ENCODE results near the gene ZNF474.

Gene ZNF474

DNA sequence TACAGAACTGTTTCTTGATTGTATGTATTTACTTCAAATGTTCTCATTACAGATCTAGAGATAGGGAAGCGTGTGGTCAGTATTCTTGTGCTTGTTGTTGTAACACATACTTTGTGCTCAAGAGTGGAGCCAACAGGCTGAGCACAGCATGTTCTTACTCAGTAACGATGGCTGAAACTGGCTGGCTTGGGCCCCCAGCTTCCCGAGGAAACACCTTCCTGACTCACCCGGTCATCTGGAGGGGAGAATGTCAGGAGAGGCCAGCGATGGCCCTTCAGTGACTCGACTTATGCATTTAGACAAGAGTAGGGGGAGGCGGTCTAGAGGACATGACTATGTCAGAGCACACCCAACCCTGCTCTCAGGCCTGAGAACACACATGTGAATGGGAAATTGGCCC is 25.6 kb downstream of the ZNF474 start:
- no peak for DNase-seq

GRCh38 chr5:122155546-122155945 is 26.2 kb downstream of the ZNF474 start:
- no peak for DNase-seq

DNA sequence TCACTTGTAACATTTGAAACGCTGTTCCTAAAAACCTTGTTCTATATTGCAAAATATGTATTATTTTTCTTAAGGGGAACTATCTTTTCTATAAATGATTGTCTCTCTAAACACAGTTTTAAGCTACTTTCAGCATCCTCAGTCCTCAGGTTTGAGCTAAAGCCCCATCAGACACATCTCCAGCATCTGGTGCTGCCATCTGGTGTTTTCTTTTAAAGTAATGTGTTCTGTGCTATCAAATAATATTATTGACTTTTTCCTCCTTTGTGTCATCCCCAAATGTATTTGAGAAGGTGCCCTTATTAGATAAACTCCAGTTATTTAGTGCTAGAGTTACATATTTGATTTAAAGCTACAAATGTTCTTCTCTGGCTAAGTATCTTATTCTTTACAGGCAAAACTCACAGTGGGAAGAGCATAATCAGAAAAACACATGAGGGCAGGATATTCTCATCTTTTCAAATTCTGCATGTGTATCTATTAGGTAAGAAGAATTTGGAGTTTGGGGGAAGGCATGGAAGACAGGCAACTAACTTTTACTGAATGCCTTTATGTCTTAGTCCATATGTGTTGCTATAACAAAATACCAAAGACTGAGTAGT is 27.5 kb downstream of the ZNF474 start:
- no peak for DNase-seq

- no peak for DNase-seq
Measured at GRCh38 chr5:122162100-122162638, 32.8 kb downstream of the ZNF474 start.

DNA sequence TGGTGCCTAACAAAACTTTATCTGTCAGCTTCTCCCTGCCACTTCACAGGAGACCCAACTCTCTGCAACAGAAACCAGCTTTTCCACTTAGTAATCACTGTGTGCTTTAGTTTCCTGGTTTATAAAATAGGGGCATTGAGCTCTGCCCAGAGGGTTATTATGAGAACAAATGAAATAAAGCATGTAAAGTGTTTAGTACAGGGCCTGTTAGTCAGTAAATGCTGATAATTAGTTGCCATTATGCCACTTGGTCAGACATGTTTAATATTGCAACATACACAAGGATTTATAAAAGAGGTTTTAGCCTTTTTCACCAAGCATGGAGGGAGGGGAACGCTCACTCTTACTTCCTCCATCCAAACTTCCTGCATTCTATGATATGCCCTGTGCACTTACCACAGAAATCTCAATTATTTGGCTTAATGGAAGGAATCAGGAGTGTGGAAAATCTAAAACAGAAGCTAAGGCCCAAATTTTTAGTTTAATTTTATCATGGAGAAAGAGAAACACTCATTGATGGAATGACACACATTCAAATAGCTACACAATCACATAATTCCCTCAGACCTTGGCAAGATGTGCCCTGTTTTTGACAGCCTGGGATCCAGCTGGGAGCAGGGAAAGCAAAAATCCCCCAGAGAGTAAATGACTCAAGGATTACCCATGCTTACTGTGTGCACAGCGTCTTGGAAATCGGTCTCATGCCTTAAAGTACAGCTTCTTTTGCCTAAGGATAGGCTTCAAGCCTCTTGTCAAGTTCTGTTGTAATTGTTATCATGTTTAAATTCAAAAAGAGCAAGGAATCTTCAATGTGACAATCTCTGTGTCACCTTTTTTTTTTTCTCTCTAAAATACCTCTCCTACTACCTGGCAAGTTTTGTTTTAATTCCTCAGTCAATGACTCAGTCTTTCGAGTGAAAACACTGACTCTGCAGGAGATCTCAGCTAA is 34.0 kb downstream of the ZNF474 start:
- DNase-seq = no peak

DNA sequence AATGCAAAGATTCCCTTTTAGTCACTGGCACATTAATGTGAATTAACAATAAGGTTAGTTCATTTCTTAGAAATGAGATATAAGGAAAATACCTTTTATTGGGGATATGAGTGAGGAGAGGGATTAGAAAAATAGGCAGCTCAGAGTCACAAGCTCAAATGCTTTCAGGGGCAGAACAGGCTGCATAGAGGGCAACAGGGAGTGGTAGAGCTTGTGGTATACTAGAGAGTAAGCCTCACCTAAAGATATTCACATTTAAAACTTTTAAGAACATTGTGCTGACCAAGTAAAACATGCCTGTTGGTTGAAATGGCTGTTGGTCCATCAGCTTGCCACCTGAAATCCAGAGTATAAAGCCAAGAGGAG is 34.7 kb downstream of the ZNF474 start:
- DNase-seq = no peak

DNA sequence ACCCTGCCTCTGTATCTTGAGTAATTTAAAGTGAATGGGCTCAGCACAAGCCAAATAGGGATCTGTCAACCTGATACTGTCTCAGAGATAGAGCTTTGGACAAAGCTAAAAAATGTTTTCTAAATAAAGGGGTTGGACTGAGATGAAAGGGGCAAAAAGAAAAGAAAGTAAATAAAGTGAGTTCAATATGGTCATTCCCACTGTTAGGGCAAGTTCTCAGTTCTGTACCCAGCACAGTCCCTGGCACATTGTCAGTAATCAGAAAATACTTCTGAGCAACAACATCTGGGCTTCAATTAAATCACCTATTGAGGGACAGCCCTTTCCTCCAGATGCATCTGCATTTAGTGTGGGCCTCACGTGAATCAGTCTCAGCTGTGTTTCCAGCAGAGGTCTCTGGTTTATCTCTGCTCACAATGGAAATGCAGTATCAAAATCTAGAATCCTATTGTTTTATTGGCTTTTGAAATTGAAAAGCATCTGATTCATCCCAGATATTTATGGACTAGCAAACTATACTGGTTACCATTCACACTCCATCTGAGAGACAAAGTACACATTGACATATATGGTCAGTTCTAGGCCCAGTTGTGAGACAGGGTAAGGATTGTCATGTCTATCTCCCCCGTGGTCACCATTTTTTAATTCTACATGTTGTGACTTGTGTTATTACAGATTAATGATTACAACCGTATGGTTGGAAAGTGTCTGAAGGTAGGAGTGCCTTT is 35.6 kb downstream of the ZNF474 start:
- DNase-seq = no peak

GRCh38 chr5:122165559-122166078 is 36.3 kb downstream of the ZNF474 start:
- DNase-seq = no peak

DNA sequence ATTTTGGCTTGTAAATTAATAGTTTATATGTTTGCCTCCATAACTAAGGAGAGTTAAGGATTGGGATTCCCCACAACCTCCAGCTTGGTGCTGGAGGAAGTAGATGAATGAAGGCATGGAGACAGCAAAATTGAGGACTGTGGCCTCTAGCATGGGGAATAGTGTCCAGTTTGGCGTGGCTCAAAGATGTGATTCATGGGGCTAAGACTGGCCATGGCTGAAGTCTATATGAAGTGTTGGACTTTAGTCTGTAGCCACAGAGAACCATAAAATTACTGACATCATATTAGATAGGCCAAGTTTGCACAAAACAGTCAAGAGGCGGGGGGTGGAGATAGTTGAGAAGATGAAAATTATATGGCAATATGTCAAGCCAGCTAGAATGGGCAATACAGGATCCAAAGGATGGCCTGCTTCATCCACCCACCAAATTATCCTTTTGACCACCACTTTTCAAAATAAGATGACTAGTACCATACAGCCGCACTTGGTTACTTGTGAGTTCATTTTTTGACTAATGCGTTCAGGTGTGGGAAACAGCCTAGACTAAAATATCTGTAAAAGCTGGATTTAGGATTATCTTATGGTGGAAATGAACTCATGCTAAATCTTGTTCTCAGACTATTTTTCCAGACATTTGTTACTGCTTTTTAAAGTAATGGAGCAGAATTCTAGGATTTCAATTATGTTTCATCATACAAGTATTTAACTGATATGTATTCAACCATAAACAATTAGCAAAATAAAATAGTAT is 40.2 kb downstream of the ZNF474 start:
- no peak for DNase-seq

- DNase-seq = no peak
Measured at GRCh38 chr5:122170620-122171019, 41.3 kb downstream of the ZNF474 start.

DNA sequence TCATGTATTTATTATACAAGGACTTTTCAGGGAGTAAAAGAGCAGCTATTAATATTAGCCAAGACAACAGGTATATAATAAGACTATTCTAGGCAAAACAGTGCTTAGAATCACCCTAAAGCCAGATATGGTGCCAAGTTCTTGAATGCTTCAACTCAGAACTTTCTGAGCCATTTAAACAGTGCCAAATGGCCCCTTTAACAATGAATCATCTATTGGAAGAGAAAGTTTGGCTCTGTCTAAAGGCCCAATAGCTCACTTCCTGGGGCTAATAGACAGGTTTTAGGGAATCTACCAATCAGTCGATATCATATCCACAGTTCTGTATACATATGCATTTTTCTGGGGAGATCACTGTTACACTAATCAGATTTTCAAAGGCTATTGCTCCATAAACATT is 42.9 kb downstream of the ZNF474 start:
- no peak for DNase-seq

GRCh38 chr5:122173474-122174415 is 44.4 kb downstream of the ZNF474 start:
- DNase-seq = no peak

- DNase-seq = no peak
Measured at GRCh38 chr5:122175091-122175490, 45.7 kb downstream of the ZNF474 start.

DNA sequence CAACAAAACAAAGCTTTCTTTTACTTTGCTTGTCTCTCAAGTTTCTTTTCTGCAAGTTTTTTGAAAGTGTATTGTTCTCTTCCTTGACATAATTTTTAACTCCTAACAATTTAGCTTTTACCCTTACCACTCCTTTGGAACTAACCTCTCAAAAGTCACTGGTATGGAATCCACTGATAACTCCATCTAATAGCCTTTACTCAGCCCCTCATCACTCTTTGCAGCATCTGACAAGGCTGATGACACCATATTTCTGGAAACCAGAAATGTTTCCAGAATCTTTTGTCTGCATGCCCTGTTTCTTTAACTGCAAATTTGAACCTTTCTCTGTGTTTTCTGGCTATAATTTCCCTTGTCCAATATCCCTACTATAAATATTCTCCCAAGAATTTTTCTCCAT is 46.5 kb downstream of the ZNF474 start:
- DNase-seq = no peak

DNA sequence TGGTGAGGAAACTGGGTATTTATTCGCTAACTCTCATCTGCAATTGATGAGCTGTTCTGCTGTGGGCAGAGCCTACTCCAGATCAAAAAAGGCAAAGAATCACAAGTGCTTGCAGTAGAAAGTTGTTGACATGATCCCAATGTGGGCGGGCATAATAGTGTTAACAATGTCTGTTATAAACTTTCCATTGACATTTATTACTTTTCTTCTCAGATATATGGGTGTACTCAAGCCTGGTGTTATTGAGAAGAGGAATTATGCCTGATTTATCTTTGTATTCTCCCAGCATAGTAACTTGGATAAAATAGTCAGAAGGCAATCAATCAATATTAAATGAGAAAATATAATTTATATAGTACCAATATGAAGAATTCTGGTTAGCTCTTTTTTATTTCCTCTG is 47.8 kb downstream of the ZNF474 start:
- no peak for DNase-seq

- no peak for DNase-seq
Measured at GRCh38 chr5:122179701-122180100, 50.4 kb downstream of the ZNF474 start.

DNA sequence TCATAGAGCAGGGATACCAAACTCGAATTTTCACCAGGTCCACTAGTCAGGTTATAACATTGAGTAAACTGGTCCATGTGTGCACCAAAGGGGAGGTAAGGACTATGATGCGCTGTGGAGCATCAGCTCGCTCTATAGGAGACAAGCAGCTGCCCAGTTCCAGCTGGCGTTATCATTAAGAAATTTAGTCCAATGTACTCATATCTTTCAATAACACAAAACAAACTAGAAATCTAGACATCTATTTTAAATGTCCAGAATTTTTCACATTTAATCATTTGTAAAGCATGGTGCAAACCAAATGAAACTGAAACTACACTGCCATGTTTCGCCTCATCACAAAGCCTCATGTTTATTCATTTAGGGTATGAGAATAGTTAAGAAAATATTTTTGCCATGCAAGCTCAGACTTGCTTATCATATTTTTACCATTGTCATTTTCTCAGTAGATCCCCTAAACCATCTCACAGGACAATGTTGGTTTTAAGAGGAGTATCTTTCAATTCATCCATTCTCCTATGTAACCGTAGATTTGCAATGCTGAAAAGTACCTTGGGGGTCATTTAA is 50.9 kb downstream of the ZNF474 start:
- DNase-seq = no peak

DNA sequence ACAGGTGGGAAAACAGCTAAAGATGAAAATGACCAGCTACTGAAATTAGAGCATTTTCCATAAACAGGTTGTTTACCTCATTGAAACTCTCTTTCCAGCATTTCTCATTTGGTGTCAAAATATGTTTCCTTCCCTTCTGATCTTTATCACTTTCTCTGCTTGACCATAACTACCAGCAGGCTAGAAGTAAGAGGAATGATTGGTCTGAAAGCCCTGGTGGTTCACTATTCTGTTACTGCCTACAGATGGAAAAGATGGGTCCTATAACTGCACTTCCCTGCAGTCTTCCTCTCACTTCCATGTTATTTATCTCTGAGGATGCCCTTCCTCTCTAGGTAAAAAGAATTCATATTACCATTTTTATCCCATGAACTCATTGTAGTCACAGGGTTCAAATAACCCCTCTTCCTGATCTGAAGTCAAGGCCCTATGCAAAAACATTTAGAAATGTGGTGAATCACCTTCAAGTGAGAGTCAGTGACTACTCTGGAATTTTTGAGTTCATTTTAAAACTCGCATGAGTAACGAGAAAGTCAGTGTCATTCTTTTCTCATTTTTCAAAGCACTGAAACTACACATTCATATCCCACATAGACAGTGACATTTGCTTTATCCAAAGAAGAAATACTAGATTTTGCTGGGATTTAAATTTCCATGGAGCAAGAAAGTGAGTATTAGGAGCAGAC is 51.7 kb downstream of the ZNF474 start:
- no peak for DNase-seq

DNA sequence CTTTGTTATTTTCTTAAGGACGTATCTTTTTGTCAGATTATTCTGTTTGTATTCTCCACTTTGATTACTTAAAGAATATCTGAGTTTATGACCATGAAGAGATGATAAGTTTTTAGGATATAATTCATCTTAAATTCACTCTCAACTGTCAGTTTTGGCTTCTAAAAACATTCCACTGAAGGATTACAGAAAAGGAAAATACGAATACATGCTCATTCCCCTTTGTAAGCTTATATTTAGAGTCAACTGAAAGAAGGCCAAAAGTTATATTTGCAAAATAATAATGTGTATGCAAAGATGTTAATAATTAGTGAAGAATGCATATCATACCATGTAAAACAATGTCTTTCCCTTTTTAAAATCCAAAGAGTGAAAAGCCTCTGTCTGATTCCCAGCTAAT is 52.5 kb downstream of the ZNF474 start:
- no peak for DNase-seq

DNA sequence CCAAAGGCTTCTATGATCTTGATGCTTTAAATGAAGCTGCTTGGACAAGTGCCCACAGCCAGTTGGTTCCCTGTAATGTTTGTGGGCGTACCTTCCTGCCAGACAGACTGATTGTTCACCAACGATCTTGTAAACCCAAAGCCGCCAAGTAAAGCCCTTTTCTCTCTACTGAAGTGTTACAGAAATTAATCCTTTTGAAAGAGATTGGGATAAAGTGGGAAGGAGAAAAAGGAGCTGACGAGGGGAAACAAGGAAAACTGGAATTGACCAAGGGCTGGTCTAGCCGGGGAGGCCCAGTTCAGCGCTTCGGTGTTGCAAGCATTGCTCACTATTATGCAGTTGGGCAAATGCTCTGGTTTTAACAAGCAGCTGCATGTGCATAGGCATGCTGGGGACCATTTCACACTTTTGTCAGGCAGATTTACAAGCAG is 53.2 kb downstream of the ZNF474 start:
- no peak for DNase-seq
